NOMO-1 (cell line): ENCODE results near the gene C11orf68.
A peak's percentile ranks its signal among the peaks of the same experiment; 100 is the strongest.

ENCODE experiments used
- DNase-seq, 2 experiments: peaks; one replicate each; lab custom pipeline; 2025; ENCODE audit not compliant: unreplicated experiment in 2 of 2; lab: John Stamatoyannopoulos, UW

The C11orf68 gene

DNA sequence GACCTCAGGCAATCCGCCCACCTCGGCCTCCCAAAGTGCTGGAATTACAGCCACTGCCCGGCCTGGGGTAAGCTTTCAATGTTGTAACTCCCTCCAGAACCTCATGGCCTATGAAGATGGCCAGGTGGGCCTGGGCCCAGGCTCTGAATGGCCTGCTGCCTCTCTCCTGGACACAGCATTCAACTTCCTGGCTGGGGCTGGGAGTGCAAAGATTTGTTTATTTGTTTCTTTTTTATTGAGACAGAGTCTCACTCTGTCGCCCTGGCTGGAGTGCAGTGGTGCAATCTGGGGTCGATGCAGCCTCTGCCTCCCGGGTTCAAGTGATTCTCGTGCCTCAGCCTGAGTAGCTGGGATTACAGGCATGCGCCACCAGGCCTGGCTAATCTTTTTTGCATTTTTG is 25.9 kb upstream of the C11orf68 start:
- DNase-seq: no peak

DNA sequence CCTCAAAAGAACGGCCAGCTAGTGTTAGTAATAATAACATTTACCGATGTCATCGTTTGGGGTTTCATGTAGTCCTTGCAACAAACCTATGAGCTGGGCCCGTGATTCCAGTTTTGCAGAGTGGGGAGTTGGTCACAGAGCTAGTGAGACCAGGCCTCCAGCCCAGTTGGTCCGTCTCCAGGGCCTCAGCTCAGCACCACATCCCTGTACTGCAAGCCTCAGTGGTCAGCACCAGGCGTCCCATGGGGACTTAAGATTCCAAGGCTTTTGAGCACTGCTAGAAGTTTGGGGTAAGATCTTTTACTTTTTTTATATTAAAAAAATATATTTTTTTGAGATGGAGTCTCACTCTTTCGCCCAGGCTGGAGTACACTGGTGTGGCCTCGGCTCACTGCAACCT is 25.3 kb upstream of the C11orf68 start:
- no peak for DNase-seq

- DNase-seq: no peak
Measured at GRCh38 chr11:65942531-65942930, 23.7 kb upstream of the C11orf68 start.

- DNase-seq: no peak
Measured at GRCh38 chr11:65941720-65942310, 23.0 kb upstream of the C11orf68 start.

GRCh38 chr11:65937766-65938165 is 18.9 kb upstream of the C11orf68 start:
- no peak for DNase-seq

GRCh38 chr11:65934014-65934413 is 15.2 kb upstream of the C11orf68 start:
- DNase-seq: no peak

DNA sequence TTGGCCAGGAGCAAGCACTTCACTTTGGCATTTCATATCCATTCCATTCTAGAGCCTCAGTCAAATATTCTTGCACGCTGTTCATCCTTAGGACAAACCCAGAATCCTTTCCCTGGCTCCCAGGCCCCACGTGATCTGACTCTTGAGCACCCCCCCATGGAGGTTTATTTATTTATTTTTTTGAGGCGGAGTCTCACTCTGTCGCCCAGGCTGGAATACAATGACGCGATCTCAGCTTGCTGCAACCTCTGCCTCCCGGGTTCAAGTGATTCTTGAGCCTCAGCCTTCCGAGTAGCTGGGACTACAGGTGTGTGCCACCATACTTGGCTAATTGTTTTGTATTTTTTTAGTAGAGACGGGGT is 13.7 kb upstream of the C11orf68 start:
- DNase-seq: no peak

DNA sequence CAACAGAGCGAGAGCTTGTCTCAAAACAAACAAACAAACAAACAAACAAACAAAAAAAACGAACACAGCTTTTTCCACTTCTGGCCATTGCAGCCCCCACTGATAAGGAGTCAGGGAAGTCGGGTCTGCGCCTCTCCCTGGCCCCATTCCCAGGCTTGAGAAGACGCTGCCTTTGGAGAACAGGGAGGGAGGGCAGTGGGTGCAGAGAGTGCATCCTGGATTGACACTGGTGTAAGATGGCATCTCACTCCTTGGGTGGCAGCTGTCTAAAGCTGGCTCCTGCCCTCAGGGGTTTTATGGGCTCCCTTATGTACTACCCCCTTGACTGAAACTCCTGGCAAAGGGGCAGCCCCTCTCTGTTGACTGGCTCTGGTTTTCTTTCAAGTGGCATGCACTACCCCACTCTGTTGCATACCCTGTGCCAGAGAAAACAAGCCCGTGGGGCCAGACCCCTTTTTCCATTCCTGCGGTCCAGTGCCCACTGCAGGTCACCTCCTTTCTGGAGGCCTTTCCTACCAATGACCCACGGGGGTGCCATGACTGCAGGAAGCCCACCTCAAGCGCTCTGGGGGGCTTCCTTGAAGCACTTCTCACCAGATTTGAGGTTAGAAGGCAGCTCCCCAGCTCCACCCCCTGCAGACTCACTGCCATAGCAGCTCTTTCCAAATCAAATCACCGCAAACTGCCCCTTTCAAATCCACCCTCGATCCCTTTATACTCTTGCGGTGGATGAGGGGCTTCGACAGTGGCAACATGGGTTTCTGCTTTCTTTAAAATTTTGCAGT is 13.1 kb upstream of the C11orf68 start:
- no peak for DNase-seq

DNA sequence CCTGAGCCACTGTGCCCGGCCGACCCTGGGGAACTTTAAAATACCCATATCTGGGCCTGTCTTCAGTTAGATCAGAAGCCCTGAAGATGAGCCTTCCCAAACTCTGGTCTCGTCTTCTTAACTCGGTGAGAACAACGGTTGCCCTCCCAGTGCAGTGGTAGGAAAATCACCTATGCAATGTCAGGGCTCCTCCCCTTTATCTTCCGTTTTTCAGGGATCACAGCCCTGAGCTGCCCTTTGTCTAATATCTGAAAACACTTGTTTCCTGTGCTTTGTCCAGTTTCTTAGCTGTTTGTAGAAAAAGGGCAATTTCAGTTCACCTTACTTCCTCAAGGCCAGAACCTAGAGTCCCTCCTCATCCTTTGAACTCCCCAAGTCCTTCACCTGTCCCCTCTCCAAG is 9.8 kb upstream of the C11orf68 start:
- DNase-seq: no peak

DNA sequence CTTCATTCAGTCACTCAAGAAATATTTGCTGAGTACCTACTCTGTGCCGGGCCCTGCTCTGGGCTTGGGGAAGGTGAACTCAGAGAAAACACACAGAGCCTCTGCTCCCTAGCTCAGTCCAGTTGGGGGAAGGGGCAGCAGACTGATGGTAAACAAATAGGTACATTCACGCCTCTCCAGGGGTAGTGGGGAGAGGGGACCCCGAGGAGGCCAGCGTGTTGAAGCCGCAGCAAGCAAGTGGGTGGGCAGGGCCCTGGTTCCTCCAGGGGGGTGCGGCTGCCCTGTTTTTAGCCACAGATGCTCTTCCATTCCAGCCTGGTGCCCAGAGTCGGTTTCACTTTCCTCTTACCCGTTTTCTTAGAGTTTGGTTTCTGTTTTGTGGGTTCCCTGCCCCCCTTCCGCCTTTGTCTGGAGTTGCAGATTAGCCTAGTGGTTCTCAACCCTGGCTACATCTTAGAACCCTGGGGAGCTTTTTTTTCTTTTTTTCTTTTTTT is 9.1 kb upstream of the C11orf68 start:
- peak; percentile 66 to 88 for DNase-seq

GRCh38 chr11:65925397-65925796 is 6.5 kb upstream of the C11orf68 start:
- DNase-seq: no peak

- no peak for DNase-seq
Measured at GRCh38 chr11:65922565-65922964, 3.7 kb upstream of the C11orf68 start.

- DNase-seq: no peak
Measured at GRCh38 chr11:65921876-65922275, 3.0 kb upstream of the C11orf68 start.

- no peak for DNase-seq
Measured at GRCh38 chr11:65921033-65921555, 2.2 kb upstream of the C11orf68 start.

DNA sequence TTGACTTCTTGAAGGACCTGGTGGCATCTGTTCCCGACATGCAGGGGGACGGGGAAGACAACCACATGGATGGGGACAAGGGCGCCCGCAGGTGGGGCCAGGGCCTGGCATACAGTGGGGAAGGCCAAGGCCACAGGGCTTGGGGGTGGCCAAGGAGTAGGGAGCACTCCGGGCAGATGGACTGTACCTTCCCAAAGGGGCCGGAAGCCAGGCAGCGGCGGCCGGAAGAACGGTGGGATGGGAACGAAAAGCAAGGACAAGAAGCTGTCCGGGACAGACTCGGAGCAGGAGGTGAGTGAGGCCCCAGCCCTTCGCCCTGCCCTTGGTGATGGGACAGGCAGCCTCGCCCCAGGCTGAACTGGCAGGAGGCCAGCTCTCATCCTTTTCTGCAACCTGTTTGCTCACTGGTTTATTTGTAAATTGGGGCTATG is 1.5 kb upstream of the C11orf68 start:
- no peak for DNase-seq

- DNase-seq: peak in 1 of 2 experiments; percentile 46
Measured at GRCh38 chr11:65919573-65920371, 910 bp upstream of the C11orf68 start.

DNA sequence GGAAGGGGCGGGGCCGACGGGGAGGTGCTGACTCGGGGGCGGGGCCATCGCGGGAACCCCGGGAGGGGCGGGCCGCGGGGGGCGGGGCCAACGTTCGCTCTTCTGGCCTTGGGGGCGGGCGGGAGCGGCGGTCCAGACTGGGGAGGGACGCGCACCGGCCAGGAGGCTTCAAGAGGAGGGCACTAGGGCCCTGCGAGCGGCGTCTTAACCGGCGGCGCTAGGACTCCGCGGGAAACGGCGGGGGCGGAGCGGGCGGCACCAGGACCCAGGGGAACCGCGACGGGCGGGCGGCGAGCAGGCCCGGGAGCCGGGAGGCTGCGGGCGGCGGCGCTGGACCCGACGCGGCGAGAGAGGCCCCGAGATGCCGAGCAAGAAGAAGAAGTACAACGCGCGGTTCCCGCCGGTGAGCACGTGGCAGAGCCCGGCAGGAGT is 295 bp upstream of the C11orf68 start, which contains the start of gene DRAP1:
Gene DRAP1 (plus strand): TSS at position 286 of the 432 bp plus-strand sequence. CDS start 76 bp downstream, at position 362.
- DNase-seq: peak; percentile 95 to 99

- no peak for DNase-seq
Measured at GRCh38 chr11:65917434-65918210, 1.2 kb downstream of the C11orf68 start.

DNA sequence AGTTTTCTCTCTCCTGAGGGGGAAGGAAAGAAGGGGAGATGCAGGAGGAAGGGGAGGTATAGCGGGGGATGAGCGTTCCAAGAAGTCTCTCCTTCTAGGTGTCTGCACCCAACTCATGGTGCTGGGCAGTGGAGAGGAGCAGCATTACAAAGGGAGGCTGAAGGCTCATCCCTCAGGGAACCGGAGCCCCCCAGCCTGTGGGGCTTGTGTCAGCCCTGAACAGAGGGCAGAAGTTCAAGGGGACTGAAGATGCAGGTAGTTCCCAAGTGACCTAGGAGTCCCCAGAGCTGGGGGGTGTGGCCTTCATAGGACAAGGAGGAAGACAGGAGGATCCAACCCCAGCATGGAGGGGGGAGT is 1.8 kb downstream of the C11orf68 start:
- DNase-seq: no peak

DNA sequence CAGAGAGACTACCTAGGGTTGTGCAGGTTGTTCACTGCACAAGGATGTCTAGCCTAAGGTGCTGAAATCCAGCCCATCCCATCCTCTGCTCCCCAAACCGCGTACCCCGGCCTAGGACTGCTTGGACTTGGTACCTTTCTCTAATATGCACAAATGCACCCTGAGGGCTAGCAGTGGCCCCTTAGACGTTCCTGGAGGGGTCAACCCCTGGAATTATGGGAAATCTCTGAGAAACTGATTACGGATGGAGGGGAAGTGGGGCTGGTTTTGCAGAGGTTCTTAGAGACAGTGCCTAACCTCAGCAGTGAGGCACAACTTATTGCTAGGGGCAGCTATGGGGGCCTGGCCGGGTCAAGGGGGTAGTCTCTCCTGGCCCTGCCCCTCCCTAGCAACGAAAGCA is 2.5 kb downstream of the C11orf68 start:
- DNase-seq: no peak
